Activated effector memory CD4-positive, alpha-beta T cell treated with anti-CD3 and anti-CD28 coated beads, Interleukin-2, amount 50 U/mL, for 16 hours (primary cell): ENCODE results near the gene RASGRP2.

ENCODE experiments used
- DNase-seq: peaks from one replicate; pipeline ENCODE4 v3.0.0-alpha.2; 2020

RASGRP2 gene

GRCh38 chr11:64743591-64744543 is at the start of gene RASGRP2:
TSS of gene RASGRP2 (minus strand) at chr11:64744142. CDS start at chr11:64742866, 1,276 bp downstream.
- DNase-seq, result peak; percentile 93

GRCh38 chr11:64792482-64792881 is 48.5 kb upstream of the RASGRP2 start:
- DNase-seq, result no peak

- DNase-seq, result no peak
Measured at GRCh38 chr11:64791781-64792291, 47.9 kb upstream of the RASGRP2 start.

GRCh38 chr11:64790205-64791095 is 46.5 kb upstream of the RASGRP2 start:
- no peak for DNase-seq

- no peak for DNase-seq
Measured at GRCh38 chr11:64789331-64790204, 45.6 kb upstream of the RASGRP2 start.

GRCh38 chr11:64788321-64789215 is 44.6 kb upstream of the RASGRP2 start:
- no peak for DNase-seq

- peak; percentile 86 for DNase-seq
Measured at GRCh38 chr11:64787526-64788320, 43.8 kb upstream of the RASGRP2 start.

GRCh38 chr11:64786308-64786707 is 42.4 kb upstream of the RASGRP2 start:
- DNase-seq, result peak; percentile 59

DNA sequence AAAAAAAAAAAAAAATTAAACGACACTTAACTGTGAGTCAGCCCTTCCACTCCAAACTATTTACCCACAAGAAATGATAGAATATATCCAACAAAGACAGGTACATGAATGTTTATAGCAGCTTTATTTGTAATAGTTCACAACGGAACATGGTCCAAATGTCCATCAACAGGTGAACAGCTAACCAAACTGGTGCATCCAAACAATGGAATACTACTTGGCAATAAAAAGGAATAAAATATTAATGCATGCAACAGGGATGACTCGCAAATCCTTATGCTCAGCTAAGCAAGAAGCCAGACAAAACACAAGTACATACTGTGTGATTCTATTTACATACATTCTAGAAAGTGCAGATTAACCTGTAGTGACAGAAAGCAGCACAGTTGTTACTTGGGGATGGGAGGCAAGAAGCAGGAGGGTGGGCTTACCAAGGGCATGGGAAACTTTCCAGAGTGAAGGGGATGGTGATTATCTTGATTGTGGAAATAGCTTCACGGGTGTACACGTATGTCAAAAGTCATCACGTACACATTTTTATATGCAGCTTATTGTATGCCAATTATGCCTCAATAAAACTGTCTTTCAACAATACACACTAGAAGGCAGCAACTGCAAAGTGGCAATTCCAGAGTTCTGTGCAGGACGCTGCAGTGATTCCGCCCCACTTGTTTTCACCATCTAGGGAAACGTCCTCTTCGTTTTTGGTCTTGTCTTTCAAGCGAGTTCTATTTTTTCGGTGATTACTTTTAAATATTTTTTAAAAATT is 41.1 kb upstream of the RASGRP2 start:
- DNase-seq, result peak; percentile 5

DNA sequence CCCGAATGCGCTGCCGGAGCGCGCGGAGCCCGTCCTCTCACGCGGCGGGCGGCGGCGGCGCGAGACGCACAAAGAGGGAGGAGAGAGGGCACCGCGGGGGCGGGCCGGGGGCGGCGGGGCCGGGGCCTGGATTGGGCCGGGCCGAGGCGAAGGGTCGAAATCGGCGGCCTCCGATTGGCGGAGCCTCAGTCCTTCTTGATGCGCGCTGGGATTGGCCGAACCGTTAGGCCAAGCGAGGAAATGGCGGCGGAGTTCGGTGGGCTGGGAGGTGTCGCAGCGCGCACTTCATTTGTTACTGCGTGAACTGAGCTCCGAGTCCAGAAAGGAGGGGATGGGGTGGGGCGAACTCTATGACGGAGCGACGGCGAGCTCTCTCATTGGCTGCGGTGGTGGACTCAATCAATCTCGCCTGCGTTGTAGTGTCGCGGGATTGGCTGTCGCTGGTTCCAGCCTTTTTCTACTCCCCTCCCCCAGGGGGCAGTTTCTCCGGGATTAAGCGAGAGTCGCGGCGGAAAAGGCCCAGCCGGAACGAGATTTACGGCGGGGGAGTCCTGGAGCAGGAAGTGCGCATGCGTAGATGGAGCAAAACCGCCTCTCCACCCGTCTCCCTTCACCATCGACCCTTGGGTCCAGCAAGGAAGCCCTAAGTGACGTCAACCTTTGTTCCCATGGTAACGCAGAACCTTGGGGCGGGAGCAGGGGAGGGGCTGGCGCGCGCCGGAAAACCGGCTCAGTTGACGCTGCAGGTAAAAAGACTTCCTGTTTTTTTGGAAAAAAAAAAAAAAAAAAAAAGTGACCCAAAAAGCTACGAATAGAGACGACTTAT is 34.7 kb upstream of the RASGRP2 start, which contains the start of gene SF1:
SF1 (minus strand) TSS at position 70 of the 826 bp plus-strand sequence. CDS start 150 bp downstream, outside the sequence.
- no peak for DNase-seq

GRCh38 chr11:64778223-64778472 is 34.2 kb upstream of the RASGRP2 start:
- no peak for DNase-seq

GRCh38 chr11:64777449-64778222 is 33.7 kb upstream of the RASGRP2 start:
- peak; percentile 94 for DNase-seq

GRCh38 chr11:64776875-64777274 is 32.9 kb upstream of the RASGRP2 start:
- DNase-seq, result no peak

- DNase-seq, result no peak
Measured at GRCh38 chr11:64776425-64776824, 32.5 kb upstream of the RASGRP2 start.

GRCh38 chr11:64774144-64774543 is 30.2 kb upstream of the RASGRP2 start:
- no peak for DNase-seq

DNA sequence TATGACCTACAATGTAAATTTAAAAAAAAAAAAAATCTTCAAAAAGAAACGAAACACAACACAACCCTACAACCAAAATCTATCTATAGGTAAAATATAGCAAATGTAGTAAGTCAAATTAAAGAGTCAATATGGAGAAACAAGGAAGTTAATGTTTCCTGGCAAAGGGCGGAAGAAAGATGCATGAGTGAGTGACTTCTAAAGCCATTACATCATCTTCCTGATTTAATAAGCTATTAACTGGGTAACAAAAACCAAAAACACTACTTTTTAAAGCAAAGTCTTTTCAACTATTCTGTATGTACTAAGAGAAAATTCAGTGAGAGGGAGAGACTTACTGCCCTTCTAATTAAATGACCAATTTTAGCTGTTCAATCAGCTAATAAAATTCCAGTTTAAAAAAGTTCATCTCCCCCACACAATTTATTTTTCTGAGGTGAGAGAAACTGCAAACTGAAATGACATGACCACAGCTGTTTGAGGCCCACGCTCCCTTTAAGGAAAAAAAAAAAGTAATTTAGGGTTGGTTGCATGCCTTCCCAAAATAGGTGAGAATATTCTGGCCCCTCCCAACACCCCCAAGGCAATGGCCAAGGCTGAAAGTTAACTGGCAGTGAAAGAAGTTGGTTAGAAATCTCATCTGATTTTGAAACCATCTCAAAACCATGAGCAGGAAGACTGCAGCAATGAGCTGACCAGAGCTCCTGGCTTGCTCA is 28.5 kb upstream of the RASGRP2 start:
- DNase-seq, result no peak

GRCh38 chr11:64771861-64772260 is 27.9 kb upstream of the RASGRP2 start:
- no peak for DNase-seq
